ENCODE results near the gene AMPD2.

GRCh38 chr1:109620841-109621286 is 1.2 kb downstream of the AMPD2 start:
- TF ChIP-seq, protein P1, sequence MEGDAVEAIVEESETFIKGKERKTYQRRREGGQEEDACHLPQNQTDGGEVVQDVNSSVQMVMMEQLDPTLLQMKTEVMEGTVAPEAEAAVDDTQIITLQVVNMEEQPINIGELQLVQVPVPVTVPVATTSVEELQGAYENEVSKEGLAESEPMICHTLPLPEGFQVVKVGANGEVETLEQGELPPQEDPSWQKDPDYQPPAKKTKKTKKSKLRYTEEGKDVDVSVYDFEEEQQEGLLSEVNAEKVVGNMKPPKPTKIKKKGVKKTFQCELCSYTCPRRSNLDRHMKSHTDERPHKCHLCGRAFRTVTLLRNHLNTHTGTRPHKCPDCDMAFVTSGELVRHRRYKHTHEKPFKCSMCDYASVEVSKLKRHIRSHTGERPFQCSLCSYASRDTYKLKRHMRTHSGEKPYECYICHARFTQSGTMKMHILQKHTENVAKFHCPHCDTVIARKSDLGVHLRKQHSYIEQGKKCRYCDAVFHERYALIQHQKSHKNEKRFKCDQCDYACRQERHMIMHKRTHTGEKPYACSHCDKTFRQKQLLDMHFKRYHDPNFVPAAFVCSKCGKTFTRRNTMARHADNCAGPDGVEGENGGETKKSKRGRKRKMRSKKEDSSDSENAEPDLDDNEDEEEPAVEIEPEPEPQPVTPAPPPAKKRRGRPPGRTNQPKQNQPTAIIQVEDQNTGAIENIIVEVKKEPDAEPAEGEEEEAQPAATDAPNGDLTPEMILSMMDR (IDR thresholded peaks at IDR 0.05): no peak
- no peak for TF ChIP-seq POLR2A (IDR thresholded peaks at IDR 0.05)

Data from testis (tissue), 2 donors.